ENCODE results near the gene CLEC1A.

The CLEC1A gene

GRCh38 chr12:10122689-10123088, 23.9 kb upstream of the CLEC1A start:
- no peak overlapping the region for H3K9ac ChIP-seq (ENCODE audit: low read length)
- H3K4me3 ChIP-seq (ENCODE audit: low read depth in 1 of 2, low read length in 2 of 2), result no peak overlapping the region
- no peaks in the 10 kb centered on the region for H3K4me1 ChIP-seq (ENCODE audit: insufficient read depth, low read length)
- H3K27me3 ChIP-seq (ENCODE audit: control insufficient read depth in 1 of 2, insufficient read depth in 2 of 2, low read length in 2 of 2), result no peaks in the 10 kb centered on the region
- H3K9me3 ChIP-seq (ENCODE audit: low read length), result no peaks in the 10 kb centered on the region
- no peaks in the 10 kb centered on the region for H3K36me3 ChIP-seq (ENCODE audit: insufficient read depth, low read length)
- no peak overlapping the region for H3K27ac ChIP-seq (ENCODE audit: low read depth, low read length)

- Histone ChIP-seq H3K27ac (ENCODE audit: low read depth, low read length) (no peak overlapping the region), H3K9me3 (ENCODE audit: low read length) (no peaks in the 10 kb centered on the region), H3K4me1 (ENCODE audit: insufficient read depth, low read length) (no peaks in the 10 kb centered on the region), H3K4me3 (ENCODE audit: low read depth in 1 of 2, low read length in 2 of 2) (no peak overlapping the region), H3K27me3 (ENCODE audit: control insufficient read depth in 1 of 2, insufficient read depth in 2 of 2, low read length in 2 of 2) (no peaks in the 10 kb centered on the region), H3K9ac (ENCODE audit: low read length) (no peak overlapping the region), H3K36me3 (ENCODE audit: insufficient read depth, low read length) (no peaks in the 10 kb centered on the region)
Measured at GRCh38 chr12:10121278-10121677, 22.5 kb upstream of the CLEC1A start.

GRCh38 chr12:10119066-10119465, 20.3 kb upstream of the CLEC1A start:
- H3K9me3 ChIP-seq (ENCODE audit: low read length), result no peaks in the 10 kb centered on the region
- no peaks in the 10 kb centered on the region for H3K36me3 ChIP-seq (ENCODE audit: insufficient read depth, low read length)
- H3K27me3 ChIP-seq (ENCODE audit: control insufficient read depth in 1 of 2, insufficient read depth in 2 of 2, low read length in 2 of 2), result no peaks in the 10 kb centered on the region
- no peak overlapping the region for H3K4me3 ChIP-seq (ENCODE audit: low read depth in 1 of 2, low read length in 2 of 2)
- H3K9ac ChIP-seq (ENCODE audit: low read length), result no peak overlapping the region
- H3K4me1 ChIP-seq (ENCODE audit: insufficient read depth, low read length), result no peaks in the 10 kb centered on the region
- no peak overlapping the region for H3K27ac ChIP-seq (ENCODE audit: low read depth, low read length)

DNA sequence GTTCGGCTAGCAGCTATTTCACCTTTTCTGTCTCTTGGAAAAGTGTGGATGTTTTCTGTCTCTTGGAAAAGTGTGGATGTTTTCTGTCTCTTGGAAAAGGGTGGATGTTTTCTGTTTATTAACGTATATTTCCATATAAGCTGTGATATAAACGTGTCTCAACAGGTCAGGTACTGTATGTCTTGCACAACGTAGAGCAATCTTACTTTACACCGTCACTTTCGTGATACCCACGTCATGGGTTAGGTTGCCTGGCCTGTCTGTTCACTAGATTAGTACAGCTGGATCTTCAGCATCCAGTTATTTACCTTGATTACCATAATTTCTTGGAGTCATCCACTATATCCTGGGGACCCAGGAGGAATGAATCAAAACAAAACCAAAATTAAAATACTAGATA, 17.1 kb upstream of the CLEC1A start:
- no peaks in the 10 kb centered on the region for H3K36me3 ChIP-seq (ENCODE audit: insufficient read depth, low read length)
- H3K27me3 ChIP-seq (ENCODE audit: control insufficient read depth in 1 of 2, insufficient read depth in 2 of 2, low read length in 2 of 2), result no peaks in the 10 kb centered on the region
- H3K4me1 ChIP-seq (ENCODE audit: insufficient read depth, low read length), result no peaks in the 10 kb centered on the region
- no peak overlapping the region for H3K9ac ChIP-seq (ENCODE audit: low read length)
- H3K27ac ChIP-seq (ENCODE audit: low read depth, low read length), result no peak overlapping the region
- H3K4me3 ChIP-seq (ENCODE audit: low read depth in 1 of 2, low read length in 2 of 2), result no peak overlapping the region
- no peaks in the 10 kb centered on the region for H3K9me3 ChIP-seq (ENCODE audit: low read length)

- Histone ChIP-seq H3K4me3 (ENCODE audit: low read depth in 1 of 2, low read length in 2 of 2) (no peak overlapping the region), H3K9me3 (ENCODE audit: low read length) (no peaks in the 10 kb centered on the region), H3K27me3 (ENCODE audit: control insufficient read depth in 1 of 2, insufficient read depth in 2 of 2, low read length in 2 of 2) (no peaks in the 10 kb centered on the region), H3K36me3 (ENCODE audit: insufficient read depth, low read length) (no peaks in the 10 kb centered on the region), H3K27ac (ENCODE audit: low read depth, low read length) (no peak overlapping the region), H3K9ac (ENCODE audit: low read length) (no peak overlapping the region), H3K4me1 (ENCODE audit: insufficient read depth, low read length) (no peaks in the 10 kb centered on the region)
Measured at GRCh38 chr12:10115311-10115710, 16.5 kb upstream of the CLEC1A start.

- Histone ChIP-seq H3K27me3 (ENCODE audit: control insufficient read depth in 1 of 2, insufficient read depth in 2 of 2, low read length in 2 of 2) (no peaks in the 10 kb centered on the region), H3K4me1 (ENCODE audit: insufficient read depth, low read length) (no peaks in the 10 kb centered on the region), H3K27ac (ENCODE audit: low read depth, low read length) (no peak overlapping the region), H3K9ac (ENCODE audit: low read length) (no peak overlapping the region), H3K4me3 (ENCODE audit: low read depth in 1 of 2, low read length in 2 of 2) (no peak overlapping the region), H3K9me3 (ENCODE audit: low read length) (no peaks in the 10 kb centered on the region), H3K36me3 (ENCODE audit: insufficient read depth, low read length) (no peaks in the 10 kb centered on the region)
Measured at GRCh38 chr12:10113920-10114319, 15.1 kb upstream of the CLEC1A start.

DNA sequence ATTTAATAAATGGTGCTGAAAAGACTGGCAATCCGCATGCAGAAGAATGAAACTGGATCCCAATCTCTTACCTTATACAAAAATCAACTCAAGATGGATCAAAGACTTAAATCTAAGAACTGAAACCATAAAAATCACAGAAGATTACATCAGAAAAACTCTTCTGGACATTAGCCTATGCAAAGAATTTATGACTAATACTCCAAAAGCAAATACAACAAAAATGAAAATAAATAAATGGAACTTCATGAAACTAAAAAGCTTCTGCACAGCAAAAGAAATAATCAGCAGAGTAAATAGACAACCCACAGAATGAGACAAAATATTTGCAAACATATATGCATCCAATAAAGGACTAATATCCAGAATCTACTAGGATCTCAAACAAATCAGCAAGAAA, 14.3 kb upstream of the CLEC1A start:
- Histone ChIP-seq H3K36me3 (ENCODE audit: insufficient read depth, low read length) (no peaks in the 10 kb centered on the region), H3K27me3 (ENCODE audit: control insufficient read depth in 1 of 2, insufficient read depth in 2 of 2, low read length in 2 of 2) (no peaks in the 10 kb centered on the region), H3K4me1 (ENCODE audit: insufficient read depth, low read length) (no peaks in the 10 kb centered on the region), H3K4me3 (ENCODE audit: low read depth in 1 of 2, low read length in 2 of 2) (no peak overlapping the region), H3K27ac (ENCODE audit: low read depth, low read length) (no peak overlapping the region), H3K9ac (ENCODE audit: low read length) (no peak overlapping the region), H3K9me3 (ENCODE audit: low read length) (no peaks in the 10 kb centered on the region)

DNA sequence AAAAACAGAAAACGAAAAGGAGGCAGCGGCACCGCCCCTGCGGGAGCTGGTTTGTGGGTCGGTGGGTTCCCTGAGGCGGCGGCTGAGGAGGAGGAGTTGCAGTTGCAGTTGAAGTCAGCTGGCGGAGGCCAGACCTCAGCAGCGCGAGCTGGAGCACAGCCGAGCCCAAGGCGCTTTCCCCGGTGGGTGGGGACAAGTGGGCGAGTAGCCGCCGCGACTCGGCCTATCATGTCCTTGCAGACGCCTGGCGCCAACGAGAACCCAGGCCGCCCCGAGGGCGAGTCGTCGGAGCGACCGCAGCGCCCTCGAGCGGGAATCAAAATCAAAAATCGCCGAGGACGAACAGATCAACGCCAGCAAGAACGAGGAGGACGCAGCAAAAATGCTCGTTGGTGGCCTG, 12.7 kb upstream of the CLEC1A start:
- Histone ChIP-seq H3K36me3 (ENCODE audit: insufficient read depth, low read length) (no peaks in the 10 kb centered on the region), H3K27ac (ENCODE audit: low read depth, low read length) (no peak overlapping the region), H3K9me3 (ENCODE audit: low read length) (no peaks in the 10 kb centered on the region), H3K4me1 (ENCODE audit: insufficient read depth, low read length) (no peaks in the 10 kb centered on the region), H3K4me3 (ENCODE audit: low read depth in 1 of 2, low read length in 2 of 2) (no peak overlapping the region), H3K9ac (ENCODE audit: low read length) (no peak overlapping the region), H3K27me3 (ENCODE audit: control insufficient read depth in 1 of 2, insufficient read depth in 2 of 2, low read length in 2 of 2) (no peaks in the 10 kb centered on the region)

- Histone ChIP-seq H3K27me3 (ENCODE audit: control insufficient read depth in 1 of 2, insufficient read depth in 2 of 2, low read length in 2 of 2) (no peaks in the 10 kb centered on the region), H3K36me3 (ENCODE audit: insufficient read depth, low read length) (no peaks in the 10 kb centered on the region), H3K9me3 (ENCODE audit: low read length) (no peaks in the 10 kb centered on the region), H3K27ac (ENCODE audit: low read depth, low read length) (no peak overlapping the region), H3K4me3 (ENCODE audit: low read depth in 1 of 2, low read length in 2 of 2) (no peak overlapping the region), H3K4me1 (ENCODE audit: insufficient read depth, low read length) (no peaks in the 10 kb centered on the region), H3K9ac (ENCODE audit: low read length) (no peak overlapping the region)
Measured at GRCh38 chr12:10110256-10110844, 11.6 kb upstream of the CLEC1A start.

GRCh38 chr12:10102322-10102721, 3.5 kb upstream of the CLEC1A start:
- Histone ChIP-seq H3K4me1 (ENCODE audit: insufficient read depth, low read length) (peaks cover 21% of the 10 kb centered on the region), H3K27me3 (ENCODE audit: control insufficient read depth in 1 of 2, insufficient read depth in 2 of 2, low read length in 2 of 2) (no peaks in the 10 kb centered on the region), H3K36me3 (ENCODE audit: insufficient read depth, low read length) (no peaks in the 10 kb centered on the region), H3K27ac (ENCODE audit: low read depth, low read length) (no peak overlapping the region), H3K9ac (ENCODE audit: low read length) (no peak overlapping the region), H3K4me3 (ENCODE audit: low read depth in 1 of 2, low read length in 2 of 2) (no peak overlapping the region), H3K9me3 (ENCODE audit: low read length) (no peaks in the 10 kb centered on the region)

DNA sequence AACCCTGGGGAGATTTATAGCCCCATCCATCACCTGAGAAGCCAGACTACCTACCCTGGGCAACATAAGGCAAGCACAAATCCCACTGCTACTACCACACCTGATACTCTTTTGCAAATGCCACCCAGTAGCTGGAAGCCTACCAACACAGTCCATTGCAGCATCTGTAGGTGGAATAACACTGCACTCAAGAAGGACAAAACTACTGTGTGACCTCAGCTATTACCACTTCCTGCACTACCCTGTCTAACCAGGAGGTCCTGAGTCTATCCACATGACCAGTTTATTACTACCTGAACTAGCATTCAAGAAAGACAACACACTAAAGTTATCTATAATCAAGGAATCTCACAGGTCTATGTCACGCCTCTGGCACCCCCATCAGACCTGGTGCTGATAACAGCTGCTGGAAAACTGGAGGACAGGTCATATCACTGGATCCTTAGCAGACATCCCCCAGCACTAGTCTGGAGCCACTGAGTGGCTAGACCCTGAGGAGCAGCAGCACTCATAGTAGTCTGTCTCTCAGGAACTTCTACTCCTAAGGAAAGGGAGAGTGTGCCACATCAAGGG, 2.9 kb upstream of the CLEC1A start:
- peaks cover 21% of the 10 kb centered on the region for H3K4me1 ChIP-seq (ENCODE audit: insufficient read depth, low read length)
- H3K27ac ChIP-seq (ENCODE audit: low read depth, low read length), result peak overlapping the region; percentile 46

GRCh38 chr12:10101042-10101579, 2.3 kb upstream of the CLEC1A start:
- Histone ChIP-seq H3K9me3 (ENCODE audit: low read length) (no peaks in the 10 kb centered on the region), H3K4me3 (ENCODE audit: low read depth in 1 of 2, low read length in 2 of 2) (peak overlapping the region in 1 of 2 donors; percentile 7), H3K4me1 (ENCODE audit: insufficient read depth, low read length) (peaks cover 21% of the 10 kb centered on the region), H3K9ac (ENCODE audit: low read length) (no peak overlapping the region), H3K36me3 (ENCODE audit: insufficient read depth, low read length) (no peaks in the 10 kb centered on the region), H3K27ac (ENCODE audit: low read depth, low read length) (peak overlapping the region; percentile 46), H3K27me3 (ENCODE audit: control insufficient read depth in 1 of 2, insufficient read depth in 2 of 2, low read length in 2 of 2) (no peaks in the 10 kb centered on the region)

More for the DNA sequence above, 2.9 kb upstream of the CLEC1A start:
- Histone ChIP-seq H3K36me3 (ENCODE audit: insufficient read depth, low read length) (no peaks in the 10 kb centered on the region), H3K9ac (ENCODE audit: low read length) (no peak overlapping the region), H3K27me3 (ENCODE audit: control insufficient read depth in 1 of 2, insufficient read depth in 2 of 2, low read length in 2 of 2) (no peaks in the 10 kb centered on the region), H3K9me3 (ENCODE audit: low read length) (no peaks in the 10 kb centered on the region), H3K4me3 (ENCODE audit: low read depth in 1 of 2, low read length in 2 of 2) (peak overlapping the region in 1 of 2 donors; percentile 7)

Data from muscle layer of colon (tissue), 2 donors.